ENCODE results near the gene CENPVL1. TPM values are rescaled to one million over a fixed set of nuclear protein-coding genes. Genes with fewer than 3 reads are reported as not detected.

Gene CENPVL1
- 0.71 TPM for total RNA-seq

DNA sequence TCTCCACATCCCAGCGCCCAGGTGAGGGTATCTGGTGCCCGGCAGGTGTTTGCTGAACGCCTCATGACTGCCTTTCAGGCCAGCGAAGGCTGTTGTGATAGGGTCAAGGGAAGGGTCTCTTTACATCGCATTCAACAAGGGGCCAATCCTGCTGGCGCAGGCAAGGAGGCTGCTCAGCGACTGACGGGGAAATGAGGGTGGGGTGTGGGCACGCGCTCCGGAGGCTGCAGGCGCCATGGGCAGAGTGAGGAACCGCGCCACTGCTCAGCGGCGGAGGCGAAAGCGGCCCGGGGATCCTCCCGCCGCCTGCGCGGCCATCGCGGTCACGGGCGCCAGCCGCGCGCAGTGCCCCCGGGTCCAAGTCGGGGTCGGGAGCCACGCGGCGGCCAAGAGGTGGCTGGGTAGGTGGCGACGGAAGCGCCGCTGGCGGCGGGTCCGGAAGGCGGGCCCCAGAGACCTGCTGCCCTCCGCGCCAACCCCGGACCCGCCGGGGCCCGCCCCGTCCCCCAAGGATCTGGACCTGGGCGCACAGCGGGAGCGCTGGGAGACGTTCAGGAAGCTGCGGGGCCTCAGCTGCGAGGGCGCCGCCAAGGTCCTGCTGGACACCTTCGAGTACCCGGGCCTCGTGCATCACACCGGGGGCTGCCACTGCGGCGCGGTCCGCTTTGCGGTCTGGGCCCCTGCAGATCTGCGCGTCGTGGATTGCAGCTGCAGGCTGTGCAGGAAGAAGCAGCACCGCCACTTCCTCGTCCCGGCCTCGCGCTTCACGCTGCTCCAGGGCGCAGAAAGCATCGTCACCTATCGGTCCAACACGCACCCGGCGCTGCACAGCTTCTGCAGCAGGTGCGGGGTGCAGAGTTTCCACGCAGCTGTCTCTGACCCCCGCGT lies at the start of gene CENPVL1:
Gene CENPVL1, plus strand, starts transcription at position 236 of the 888 bp plus-strand sequence. Its CDS starts 0 bp downstream, at position 236.

DNA sequence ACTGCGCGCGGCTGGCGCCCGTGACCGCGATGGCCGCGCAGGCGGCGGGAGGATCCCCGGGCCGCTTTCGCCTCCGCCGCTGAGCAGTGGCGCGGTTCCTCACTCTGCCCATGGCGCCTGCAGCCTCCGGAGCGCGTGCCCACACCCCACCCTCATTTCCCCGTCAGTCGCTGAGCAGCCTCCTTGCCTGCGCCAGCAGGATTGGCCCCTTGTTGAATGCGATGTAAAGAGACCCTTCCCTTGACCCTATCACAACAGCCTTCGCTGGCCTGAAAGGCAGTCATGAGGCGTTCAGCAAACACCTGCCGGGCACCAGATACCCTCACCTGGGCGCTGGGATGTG lies 27.6 kb upstream of the CENPVL1 start, which contains the start of gene CENPVL2:
Gene CENPVL2, minus strand, starts transcription at position 112 of the 343 bp plus-strand sequence. Its CDS starts 0 bp downstream, at position 112.

DNA sequence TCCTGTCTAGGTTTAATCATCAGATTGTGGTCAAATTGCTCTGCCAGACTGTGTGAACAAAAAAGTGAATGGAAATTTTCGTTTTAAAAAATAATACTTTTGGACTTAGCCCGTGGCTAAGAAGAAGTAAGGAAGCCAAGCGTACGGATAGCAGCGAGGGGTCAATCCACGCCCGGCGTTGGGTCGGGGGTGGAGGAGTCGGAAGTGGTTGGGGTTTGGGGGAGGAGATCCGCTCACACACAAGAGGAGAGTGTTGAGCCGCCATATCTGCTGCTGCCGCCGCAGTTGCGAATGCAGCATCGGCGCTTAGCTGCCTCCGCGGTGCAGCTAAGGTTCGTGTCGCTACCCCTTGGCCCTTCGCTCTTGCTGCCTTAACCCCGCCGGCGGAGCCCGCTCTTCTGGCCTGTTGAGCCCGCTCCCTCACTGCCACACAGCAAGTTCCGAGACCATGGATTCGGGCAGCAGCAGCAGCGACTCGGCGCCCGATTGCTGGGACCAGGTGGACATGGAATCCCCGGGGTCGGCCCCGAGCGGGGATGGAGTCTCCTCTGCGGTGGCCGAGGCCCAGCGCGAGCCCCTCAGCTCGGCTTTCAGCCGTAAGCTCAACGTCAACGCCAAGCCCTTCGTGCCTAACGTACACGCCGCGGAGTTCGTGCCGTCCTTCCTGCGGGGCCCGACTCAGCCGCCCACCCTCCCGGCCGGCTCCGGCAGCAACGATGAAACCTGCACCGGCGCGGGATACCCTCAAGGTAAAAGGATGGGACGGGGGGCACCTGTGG lies 33.1 kb downstream of the CENPVL1 start, which contains the start of gene GSPT2:
Gene GSPT2, plus strand, starts transcription at position 264 of the 779 bp plus-strand sequence. Its CDS starts 185 bp downstream, at position 449.

Other genes starting within 250 kb of the CENPVL1 start
- 18.8 TPM for gene NUDT11, start 213.9 kb upstream of the CENPVL1 start, total RNA-seq
- 1.9 TPM for gene CENPVL3, start 91.6 kb upstream of the CENPVL1 start, total RNA-seq
- 0.71 TPM for gene CENPVL2, start 27.7 kb upstream of the CENPVL1 start, total RNA-seq
- 17.0 TPM for gene GSPT2, start 32.9 kb downstream of the CENPVL1 start, total RNA-seq
- gene MAGED1, start 183.1 kb downstream of the CENPVL1 start, total RNA-seq, result 135 TPM

All from camera-type eye (tissue), 1 donor.